Thyroid gland (tissue), 4 donors: ENCODE data around the gene WNT11. TPM values are rescaled to one million over a fixed set of nuclear protein-coding genes. Genes with fewer than 3 reads are reported as not detected.
"Not testable (repeated sequence)": the region's sequence is repeated elsewhere in the genome, so short reads cannot be mapped to it uniquely, and the experiment has no call there.

Experiments used
- DNase-seq, 2 donors: peaks; one replicate each; pipeline ENCODE4 v3.0.0-alpha.2; 2019
- H3K27ac ChIP-seq, 3 donors: fragments of 200-600 bp; sonication (generic); 1 replicate in 2 of 3; 2 replicates in 1 of 3; pipeline ENCODE4 v1.5.1; 2016 to 2019; ENCODE audit warnings: mild to moderate bottlenecking in 1 of 3, moderate library complexity in 1 of 3
- H3K27me3 ChIP-seq: fragments of 200-600 bp; sonication (generic); one replicate; pipeline ENCODE4 v1.5.1; 2019
- H3K36me3 ChIP-seq, 2 donors: fragments of 200-600 bp; sonication (generic); one replicate each; pipeline ENCODE4 v1.5.1; 2016 to 2019
- H3K4me1 ChIP-seq, 2 donors: fragments of 200-600 bp; sonication (generic); one replicate each; pipeline ENCODE4 v1.5.1; 2017 to 2019
- H3K4me3 ChIP-seq, 3 donors: fragments of 200-600 bp; sonication (generic); replicated peaks in 1 of 3; 1 replicate in 2 of 3; 2 replicates in 1 of 3; pipeline ENCODE4 v1.5.1; 2016; ENCODE audit warnings: mild to moderate bottlenecking in 1 of 3
- H3K9me3 ChIP-seq: fragments of 200-600 bp; sonication (generic); one replicate; pipeline ENCODE4 v1.5.1; 2017
- CTCF ChIP-seq, 6 experiments: fragments of 200-600 bp in 3 of 6; fragments of 450-650 bp in 3 of 6; sonication (generic) in 3 of 6; IDR thresholded peaks; one replicate each; pipeline ENCODE4 v1.5.1; 2016 to 2019; ENCODE audit warnings: antibody characterized with exemption in 6 of 6, mild to moderate bottlenecking in 2 of 6, inconsistent platforms in 1 of 6, moderate library complexity in 1 of 6
- POLR2A ChIP-seq, 2 donors: fragments of 450-650 bp; IDR thresholded peaks; one replicate each; pipeline ENCODE4 v1.6.1; 2017; ENCODE audit warnings: antibody characterized with exemption in 2 of 2, mild to moderate bottlenecking in 2 of 2, moderate library complexity in 1 of 2
- WGBS, 2 donors: methylation state at CpG; one replicate each; pipeline ENCODE4 v1.1.5; 2017; 5-methylcytosine and 5-hydroxymethylcytosine counted together
- intact Hi-C: fragments of 100-400 bp; cut with DNase I; formaldehyde crosslinking; loops from one replicate; pipeline ENCODE4 v1.15.1; 2023
- total RNA-seq, 4 donors: library from RNA; depleted of rRNA; stranded (reverse); fragments of >200 nt; gene quantifications; one replicate each; pipeline ENCODE4 v1.2.3, GENCODE V29; 2016

WNT11 gene
- total RNA-seq, 4 donors from 2014 or later, result 7.3 to 31.5 (median 10.7) TPM

GRCh38 chr11:76203937-76204336 lies 2.4 kb downstream of the WNT11 start:
- intact Hi-C loops, result no loop called here
- DNase-seq, result no peak
- 88 to 91% methylated on average over 5 of the region's 5 CpGs for WGBS, 2 donors
- Histone ChIP-seq H3K36me3 (no peaks in the 10 kb centered on the region), H3K9me3 (no peaks in the 10 kb centered on the region), H3K4me3 (no peak overlapping the region), H3K4me1 (peaks cover 24 to 28% of the 10 kb centered on the region in 2 donors), H3K27me3 (no peaks in the 10 kb centered on the region), H3K27ac (no peak overlapping the region)
- TF ChIP-seq CTCF (IDR thresholded peaks at IDR 0.05), result no peak
- TF ChIP-seq POLR2A (IDR thresholded peaks at IDR 0.05), result no peak

GRCh38 chr11:76203131-76203925 lies 3.0 kb downstream of the WNT11 start:
- TF ChIP-seq CTCF (IDR thresholded peaks at IDR 0.05) (no peak), POLR2A (IDR thresholded peaks at IDR 0.05) (no peak)
- intact Hi-C loops, result no loop called here
- H3K27me3 ChIP-seq, result no peaks in the 10 kb centered on the region

GRCh38 chr11:76201672-76202412 lies 4.5 kb downstream of the WNT11 start:
- 90 to 96% methylated on average over 3 to 11 of the region's 11 CpGs for WGBS, 2 donors
- peaks cover 7 to 12% of the 10 kb centered on the region in 2 donors for H3K4me1 ChIP-seq
- no peak overlapping the region for H3K27ac ChIP-seq
- intact Hi-C loops, result no loop called here
- H3K4me3 ChIP-seq, result no peak overlapping the region
- H3K9me3 ChIP-seq, result no peaks in the 10 kb centered on the region
- no peak for TF ChIP-seq POLR2A (IDR thresholded peaks at IDR 0.05)
- H3K36me3 ChIP-seq, result no peaks in the 10 kb centered on the region
- DNase-seq, result no peak
- no peaks in the 10 kb centered on the region for H3K27me3 ChIP-seq

More at GRCh38 chr11:76203131-76203925, 3.0 kb downstream of the WNT11 start:
- no peak overlapping the region for H3K27ac ChIP-seq
- H3K36me3 ChIP-seq, result no peaks in the 10 kb centered on the region
- H3K4me1 ChIP-seq, result peaks cover 19 to 25% of the 10 kb centered on the region in 2 donors
- H3K4me3 ChIP-seq, result no peak overlapping the region
- no peaks in the 10 kb centered on the region for H3K9me3 ChIP-seq
- no peak for DNase-seq
- WGBS, 2 donors, result 90% methylated on average over 8 to 10 of the region's 13 CpGs

GRCh38 chr11:76201056-76201455 lies 5.2 kb downstream of the WNT11 start:
- Histone ChIP-seq H3K4me3 (no peak overlapping the region), H3K27me3 (no peaks in the 10 kb centered on the region), H3K36me3 (no peaks in the 10 kb centered on the region), H3K4me1 (peaks cover 4% of the 10 kb centered on the region in 2 donors), H3K9me3 (no peaks in the 10 kb centered on the region), H3K27ac (no peak overlapping the region)
- intact Hi-C loops, result no loop called here
- WGBS, 2 donors, result 83 to 93% methylated on average over 10 of the region's 10 CpGs
- TF ChIP-seq POLR2A (IDR thresholded peaks at IDR 0.05) (no peak), CTCF (IDR thresholded peaks at IDR 0.05) (no peak)
- no peak for DNase-seq

GRCh38 chr11:76200006-76200940 lies 6.0 kb downstream of the WNT11 start:
- Histone ChIP-seq H3K4me3 (no peak overlapping the region), H3K9me3 (no peaks in the 10 kb centered on the region), H3K4me1 (no peaks in the 10 kb centered on the region), H3K36me3 (no peaks in the 10 kb centered on the region), H3K27me3 (no peaks in the 10 kb centered on the region), H3K27ac (no peak overlapping the region)
- no peak for DNase-seq
- WGBS, 2 donors, result 88 to 92% methylated on average over 25 to 28 of the region's 28 CpGs
- intact Hi-C loops, result no loop called here
- TF ChIP-seq POLR2A (IDR thresholded peaks at IDR 0.05) (no peak), CTCF (IDR thresholded peaks at IDR 0.05) (no peak)

GRCh38 chr11:76198691-76199090 lies 7.6 kb downstream of the WNT11 start:
- H3K27ac ChIP-seq, H3K4me3 ChIP-seq, H3K36me3 ChIP-seq, intact Hi-C loops, H3K4me1 ChIP-seq, H3K9me3 ChIP-seq, H3K27me3 ChIP-seq, DNase-seq: not testable (repeated sequence)
- WGBS, 2 donors, result 87 to 88% methylated on average over 6 of the region's 6 CpGs
